AG04449 (cell line): ENCODE data around the gene CRYAA.

Experiments used
- CTCF ChIA-PET: fragments of 350-600 bp; formaldehyde crosslinking; extraction: SDS; loops from one replicate; lab custom pipeline; 2021; ENCODE audit warnings: antibody characterized with exemption; lab: Yijun Ruan, JAX
- POLR2A ChIA-PET: fragments of 400-600, 350-600 bp; formaldehyde crosslinking; extraction: SDS; loops from one replicate; lab custom pipeline; 2020; ENCODE audit warnings: antibody characterized with exemption, inconsistent platforms; lab: Yijun Ruan, JAX
- DNase-seq: peaks from one replicate; pipeline ENCODE4 v3.0.0-alpha.2; 2010; ENCODE audit warnings: low read depth, low spot score
- H3K4me3 ChIP-seq: 2 replicates; pipeline ENCODE4 v1.5.1; 2011; ENCODE audit warnings: low read depth, mild to moderate bottlenecking, control low read depth, low read length
- TF ChIP-seq, protein P1 (sequence below): IDR thresholded peaks from one replicate; pipeline ENCODE4 v1.5.1; 2011; ENCODE audit warnings: mild to moderate bottlenecking, moderate library complexity, low read length, control low read depth, inconsistent platforms; ENCODE audit not compliant: insufficient read depth; ENCODE audit errors: missing control alignments

CRYAA gene

DNA sequence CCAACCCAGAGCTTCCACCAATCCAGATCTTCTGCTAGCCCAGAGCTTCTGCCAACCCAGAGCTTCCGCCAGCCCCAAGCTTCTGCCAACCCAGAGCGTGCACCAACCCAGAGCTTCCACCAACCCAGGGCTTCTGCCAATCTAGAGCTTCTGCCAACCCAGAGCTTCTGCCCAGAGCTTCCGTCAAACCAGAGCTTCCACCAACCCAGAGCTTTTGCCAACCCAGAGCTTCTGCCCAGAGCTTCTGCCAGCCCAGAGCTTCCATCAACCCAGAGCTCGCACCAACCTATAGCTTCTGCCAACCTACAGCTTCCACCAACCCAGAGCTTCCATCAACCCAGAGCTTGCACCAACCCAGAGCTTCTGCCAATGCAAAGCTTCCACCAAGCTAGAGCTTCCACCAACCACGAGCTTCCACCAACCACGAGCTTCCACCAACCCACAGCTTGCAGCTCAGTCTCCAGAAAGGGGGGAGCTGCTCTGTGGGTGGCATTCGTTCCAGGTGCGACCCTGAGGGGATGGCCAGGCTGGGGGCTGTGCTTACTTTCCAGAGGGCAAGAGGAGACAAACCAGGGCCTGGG, 23.8 kb downstream of the CRYAA start:
- no peak for DNase-seq
- H3K4me3 ChIP-seq = no peak overlapping the region
- ChIA-PET POLR2A (no interaction called here), CTCF (interaction anchor here (1.5 kb wide), 1 partner anchor 453 kb away, joined by 6 read pairs; no protein-coding TSS in a partner anchor)
- TF ChIP-seq, protein P1, sequence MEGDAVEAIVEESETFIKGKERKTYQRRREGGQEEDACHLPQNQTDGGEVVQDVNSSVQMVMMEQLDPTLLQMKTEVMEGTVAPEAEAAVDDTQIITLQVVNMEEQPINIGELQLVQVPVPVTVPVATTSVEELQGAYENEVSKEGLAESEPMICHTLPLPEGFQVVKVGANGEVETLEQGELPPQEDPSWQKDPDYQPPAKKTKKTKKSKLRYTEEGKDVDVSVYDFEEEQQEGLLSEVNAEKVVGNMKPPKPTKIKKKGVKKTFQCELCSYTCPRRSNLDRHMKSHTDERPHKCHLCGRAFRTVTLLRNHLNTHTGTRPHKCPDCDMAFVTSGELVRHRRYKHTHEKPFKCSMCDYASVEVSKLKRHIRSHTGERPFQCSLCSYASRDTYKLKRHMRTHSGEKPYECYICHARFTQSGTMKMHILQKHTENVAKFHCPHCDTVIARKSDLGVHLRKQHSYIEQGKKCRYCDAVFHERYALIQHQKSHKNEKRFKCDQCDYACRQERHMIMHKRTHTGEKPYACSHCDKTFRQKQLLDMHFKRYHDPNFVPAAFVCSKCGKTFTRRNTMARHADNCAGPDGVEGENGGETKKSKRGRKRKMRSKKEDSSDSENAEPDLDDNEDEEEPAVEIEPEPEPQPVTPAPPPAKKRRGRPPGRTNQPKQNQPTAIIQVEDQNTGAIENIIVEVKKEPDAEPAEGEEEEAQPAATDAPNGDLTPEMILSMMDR = no peak

DNA sequence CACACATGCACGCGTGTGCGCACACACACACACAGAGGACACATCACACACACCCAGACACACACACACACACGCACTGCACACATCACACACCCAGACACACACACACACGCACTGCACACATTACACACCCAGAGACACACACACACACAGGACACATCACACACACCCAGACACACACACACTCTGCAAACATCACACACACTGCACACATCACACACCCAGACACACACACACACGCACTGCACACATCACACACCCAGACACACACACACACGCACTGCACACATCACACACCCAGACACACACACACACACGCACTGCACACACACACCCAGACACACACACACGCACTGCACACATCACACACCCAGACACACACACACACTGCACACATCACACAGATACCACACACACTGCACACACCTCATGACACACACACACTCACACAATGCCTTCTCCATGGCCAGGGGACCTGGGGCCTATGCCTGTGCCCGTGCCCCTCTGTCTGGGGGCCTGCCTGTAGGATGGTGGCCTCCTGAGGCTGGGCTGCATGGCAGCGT, 24.4 kb downstream of the CRYAA start:
- TF ChIP-seq, protein P1 = no peak
- ChIA-PET CTCF (no interaction called here), POLR2A (no interaction called here)
- DNase-seq = no peak
- no peak overlapping the region for H3K4me3 ChIP-seq

DNA sequence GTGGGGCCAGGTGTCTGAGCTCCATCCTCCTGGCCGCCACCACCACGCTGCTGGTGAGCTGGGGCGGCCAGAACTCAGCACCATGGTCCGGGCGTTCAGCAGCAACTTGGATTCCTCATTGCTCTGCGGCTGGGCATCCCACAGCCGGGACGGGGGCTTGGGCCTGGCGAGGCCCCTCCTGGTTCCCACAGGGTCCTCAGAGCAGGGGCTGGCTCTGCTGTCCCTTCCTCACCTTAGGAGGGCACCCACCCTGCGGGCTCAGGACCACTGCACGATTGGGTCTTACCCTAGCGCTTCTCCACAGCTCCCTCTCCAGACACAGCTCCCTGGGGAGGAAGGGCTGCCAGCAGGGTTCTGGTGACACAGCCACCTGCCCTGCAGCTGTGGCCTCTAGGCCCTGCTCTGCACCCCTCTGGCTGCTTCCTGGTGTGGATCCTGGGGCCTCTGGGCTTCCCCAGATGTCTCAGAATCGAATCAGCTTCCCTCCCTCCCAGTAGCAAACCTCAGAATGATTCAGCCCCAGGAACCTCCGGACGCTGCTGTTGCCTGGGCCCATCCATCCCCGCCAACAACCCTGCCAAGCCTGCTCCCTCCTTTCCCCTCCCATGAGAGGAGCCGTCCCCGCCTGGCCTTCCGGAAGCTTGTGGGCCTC, 25.0 kb downstream of the CRYAA start:
- peak; percentile 33 for DNase-seq

DNA sequence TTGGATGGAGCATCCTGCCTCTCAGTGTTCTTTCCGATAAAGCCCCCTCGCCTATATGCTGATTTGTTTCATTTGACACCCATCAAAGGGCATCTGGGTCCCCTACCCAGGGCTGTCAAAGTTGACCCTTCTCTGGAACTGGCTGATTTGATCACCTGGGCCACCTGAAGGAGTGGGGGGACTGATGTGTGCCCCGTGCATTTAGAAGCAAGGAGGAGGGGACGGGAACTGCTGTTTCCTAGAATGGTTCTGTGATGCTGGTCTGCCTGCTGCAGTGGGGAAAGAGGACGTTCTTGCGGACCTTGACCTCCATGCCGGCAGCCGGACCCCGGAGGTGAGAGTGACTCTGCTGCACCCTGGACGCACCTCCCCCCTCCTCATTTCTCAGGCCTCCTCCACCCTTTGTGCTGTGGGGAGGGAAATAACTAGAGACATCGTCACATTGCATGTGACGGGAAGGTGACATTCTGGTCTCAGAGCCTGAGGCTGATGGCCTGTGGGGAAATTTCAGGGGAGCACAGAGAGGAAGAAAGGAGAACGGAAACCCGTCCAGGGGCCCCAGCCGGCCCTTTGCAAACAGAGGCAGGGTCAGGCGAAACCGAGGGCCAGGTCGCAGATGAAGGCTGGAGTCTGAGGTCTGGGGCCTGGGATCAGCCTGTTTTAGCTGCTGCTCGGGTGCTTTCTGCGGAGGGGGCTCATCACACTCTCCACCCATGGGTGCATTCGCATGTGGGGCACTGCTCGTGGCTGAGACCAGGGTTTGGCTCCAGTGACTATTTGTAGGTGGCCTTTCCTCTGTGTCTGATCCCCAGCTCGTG, 25.7 kb downstream of the CRYAA start:
- H3K4me3 ChIP-seq = no peak overlapping the region
- no peak for DNase-seq
- TF ChIP-seq, protein P1 = no peak
- ChIA-PET CTCF (no interaction called here), POLR2A (no interaction called here)

More for the DNA sequence above, 25.0 kb downstream of the CRYAA start:
- TF ChIP-seq, protein P1 = no peak
- CTCF ChIA-PET = no interaction called here
- POLR2A ChIA-PET = no interaction called here
- H3K4me3 ChIP-seq = no peak overlapping the region

DNA sequence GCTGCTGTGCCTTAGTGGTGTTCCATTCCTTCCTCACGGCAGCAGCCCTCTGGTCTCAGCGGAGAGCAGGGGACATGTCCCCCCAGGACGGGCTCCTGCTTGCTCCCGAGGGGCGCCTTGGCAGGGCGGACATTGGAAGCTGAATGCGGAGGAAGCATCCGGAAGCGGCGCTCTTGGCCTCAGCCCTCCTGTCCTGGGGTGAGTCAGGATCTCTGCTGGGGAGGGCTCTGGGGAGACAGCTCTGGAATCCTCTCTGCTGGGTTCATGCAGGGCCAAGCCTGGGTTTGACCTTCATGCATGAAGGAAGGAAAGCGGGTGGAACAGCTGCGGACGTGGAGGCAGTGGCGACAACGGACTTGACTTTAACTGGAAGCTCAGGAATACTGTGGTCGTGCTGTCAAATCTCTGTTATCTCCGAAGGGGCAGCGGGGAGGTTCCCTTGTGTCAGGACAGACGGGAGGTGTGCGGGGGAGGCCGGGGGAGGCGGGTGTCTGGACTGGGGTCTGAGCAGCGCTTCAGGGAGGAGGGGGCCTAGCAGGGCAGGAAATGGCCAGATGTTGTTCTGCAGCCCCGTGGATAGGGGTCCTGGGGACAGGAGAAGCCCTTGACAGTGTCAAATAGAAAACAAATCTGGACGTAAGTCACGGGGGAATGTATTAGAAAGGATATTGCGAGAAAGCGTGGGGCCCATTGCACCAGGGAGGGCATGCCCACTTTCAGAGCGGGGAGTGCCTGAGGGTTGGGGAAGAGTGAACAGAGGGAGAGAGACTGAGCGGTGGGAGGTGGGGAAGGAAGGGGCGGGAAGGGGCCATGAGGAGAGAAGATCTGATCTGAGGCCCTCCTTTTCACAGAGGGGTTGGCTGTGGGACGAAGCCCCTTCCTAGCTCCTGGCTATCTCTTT, 26.6 kb downstream of the CRYAA start:
- CTCF ChIA-PET = no interaction called here
- TF ChIP-seq, protein P1 = no peak
- H3K4me3 ChIP-seq = no peak overlapping the region
- POLR2A ChIA-PET = no interaction called here
- no peak for DNase-seq
